Calu3 (cell line): ENCODE measurements around the gene NXPE3. TPM values are rescaled to one million over a fixed set of nuclear protein-coding genes. Genes with fewer than 3 reads are reported as not detected.

ENCODE experiments used
- BruUV-seq: library from RNA; stranded (reverse); fragments of 400-500 nt; replicated peaks from 2 replicates; lab custom pipeline; 2021; lab: Mats Ljungman, UMichigan
- CTCF ChIA-PET: fragments of 300-600 bp; sonication (Branson Sonifier 250); formaldehyde crosslinking; loops from one replicate; lab custom pipeline; 2022; ENCODE audit warnings: antibody characterized with exemption; lab: Charles Lee
- DNase-seq: peaks from one replicate; pipeline ENCODE4 v3.0.0; 2022
- H3K27ac Mint-ChIP-seq: one replicate; pipeline ENCODE4 v1.8.0; 2022; ENCODE audit warnings: mixed read lengths; ENCODE audit not compliant: unreplicated experiment
- H3K27me3 Mint-ChIP-seq: one replicate; pipeline ENCODE4 v1.8.0; 2022; ENCODE audit warnings: mixed read lengths; ENCODE audit not compliant: unreplicated experiment
- H3K36me3 Mint-ChIP-seq: one replicate; pipeline ENCODE4 v1.8.0; 2022; ENCODE audit warnings: mild to moderate bottlenecking, moderate library complexity, mixed read lengths; ENCODE audit not compliant: insufficient read depth, unreplicated experiment
- H3K4me1 Mint-ChIP-seq: one replicate; pipeline ENCODE4 v1.8.0; 2022; ENCODE audit warnings: mild to moderate bottlenecking, low read depth, mixed read lengths; ENCODE audit not compliant: unreplicated experiment
- H3K4me3 Mint-ChIP-seq: one replicate; pipeline ENCODE4 v1.8.0; 2022; ENCODE audit warnings: mild to moderate bottlenecking, low read depth, moderate library complexity, mixed read lengths; ENCODE audit not compliant: unreplicated experiment
- H3K9me3 Mint-ChIP-seq: one replicate; pipeline ENCODE4 v1.8.0; 2022; ENCODE audit warnings: low read depth, mixed read lengths; ENCODE audit not compliant: unreplicated experiment
- intact Hi-C: fragments of 100-400 bp; cut with micrococcal nuclease; formaldehyde crosslinking; loops from one replicate; pipeline ENCODE4 v1.10.0; 2022; ENCODE audit not compliant: unreplicated experiment
- total RNA-seq: library from RNA; stranded (reverse); gene quantifications from 2 replicates; pipeline ENCODE4 v1.2.3, GENCODE V29; 2022
- TF ChIP-seq, protein P1 (sequence below): fragments of 200-600 bp; IDR thresholded peaks from one replicate; pipeline ENCODE4 v1.8.0; 2022; ENCODE audit warnings: antibody characterized with exemption; ENCODE audit not compliant: unreplicated experiment

NXPE3 gene
- total RNA-seq, 1 experiment from 2014 or later, result 3.0 TPM

DNA sequence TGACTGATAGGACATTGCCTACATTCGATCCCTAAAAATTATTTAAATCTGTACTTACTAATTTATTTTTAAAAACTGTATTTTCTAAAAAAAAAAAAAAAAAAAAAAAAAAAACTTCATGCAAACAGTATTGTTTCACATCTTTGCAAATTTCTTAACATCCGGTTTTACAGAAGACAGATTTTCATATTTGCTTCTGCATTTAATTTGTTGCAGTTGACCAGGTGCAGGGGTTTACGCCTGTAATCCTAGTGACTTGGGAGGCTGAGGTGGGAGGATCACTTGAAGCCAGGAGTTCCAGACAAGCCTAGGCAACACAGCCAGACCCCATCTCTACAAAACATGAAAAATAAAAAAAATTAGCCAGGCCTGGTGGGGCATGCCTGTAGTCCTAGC lies 63.9 kb downstream of the NXPE3 start:
- CTCF ChIA-PET, result no interaction called here
- Mint-ChIP-seq H3K4me1 (peaks cover 21% of the 10 kb centered on the region), H3K27ac (no peak overlapping the region), H3K4me3 (no peak overlapping the region), H3K36me3 (peaks cover 2% of the 10 kb centered on the region), H3K27me3 (no peaks in the 10 kb centered on the region), H3K9me3 (no peaks in the 10 kb centered on the region)
- no peak for DNase-seq
- no TSS peak for BruUV-seq
- TF ChIP-seq, protein P1, sequence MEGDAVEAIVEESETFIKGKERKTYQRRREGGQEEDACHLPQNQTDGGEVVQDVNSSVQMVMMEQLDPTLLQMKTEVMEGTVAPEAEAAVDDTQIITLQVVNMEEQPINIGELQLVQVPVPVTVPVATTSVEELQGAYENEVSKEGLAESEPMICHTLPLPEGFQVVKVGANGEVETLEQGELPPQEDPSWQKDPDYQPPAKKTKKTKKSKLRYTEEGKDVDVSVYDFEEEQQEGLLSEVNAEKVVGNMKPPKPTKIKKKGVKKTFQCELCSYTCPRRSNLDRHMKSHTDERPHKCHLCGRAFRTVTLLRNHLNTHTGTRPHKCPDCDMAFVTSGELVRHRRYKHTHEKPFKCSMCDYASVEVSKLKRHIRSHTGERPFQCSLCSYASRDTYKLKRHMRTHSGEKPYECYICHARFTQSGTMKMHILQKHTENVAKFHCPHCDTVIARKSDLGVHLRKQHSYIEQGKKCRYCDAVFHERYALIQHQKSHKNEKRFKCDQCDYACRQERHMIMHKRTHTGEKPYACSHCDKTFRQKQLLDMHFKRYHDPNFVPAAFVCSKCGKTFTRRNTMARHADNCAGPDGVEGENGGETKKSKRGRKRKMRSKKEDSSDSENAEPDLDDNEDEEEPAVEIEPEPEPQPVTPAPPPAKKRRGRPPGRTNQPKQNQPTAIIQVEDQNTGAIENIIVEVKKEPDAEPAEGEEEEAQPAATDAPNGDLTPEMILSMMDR, result no peak
- intact Hi-C loops, result no loop called here

DNA sequence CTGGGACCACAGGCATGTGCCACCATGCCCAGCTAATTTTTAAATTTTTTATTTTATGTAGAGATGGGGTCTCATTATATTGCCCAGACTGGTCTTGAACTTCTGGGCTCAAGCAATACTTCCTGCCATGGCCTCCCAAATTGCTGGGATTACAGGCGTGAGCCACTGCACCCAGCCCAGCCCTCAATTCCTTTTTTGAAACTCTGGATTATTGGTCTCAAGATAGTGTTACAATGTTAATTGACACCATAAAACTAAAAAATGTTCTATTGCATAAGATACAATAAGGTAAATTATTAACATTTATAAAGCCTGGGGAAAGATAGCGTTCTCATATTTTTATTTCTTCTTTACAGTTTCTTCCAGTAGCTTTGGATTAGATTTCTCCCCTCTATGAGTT lies 66.4 kb downstream of the NXPE3 start:
- Mint-ChIP-seq H3K4me1 (peaks cover 29% of the 10 kb centered on the region), H3K36me3 (peaks cover 27% of the 10 kb centered on the region), H3K27ac (no peak overlapping the region), H3K4me3 (no peak overlapping the region), H3K9me3 (no peaks in the 10 kb centered on the region), H3K27me3 (no peaks in the 10 kb centered on the region)
- CTCF ChIA-PET, result no interaction called here
- intact Hi-C loops, result loop anchor here (5.0 kb wide), 1 partner anchor 33 kb away; no protein-coding TSS in a partner anchor
- BruUV-seq, result no TSS peak
- no peak for DNase-seq
- TF ChIP-seq, protein P1, result no peak

DNA sequence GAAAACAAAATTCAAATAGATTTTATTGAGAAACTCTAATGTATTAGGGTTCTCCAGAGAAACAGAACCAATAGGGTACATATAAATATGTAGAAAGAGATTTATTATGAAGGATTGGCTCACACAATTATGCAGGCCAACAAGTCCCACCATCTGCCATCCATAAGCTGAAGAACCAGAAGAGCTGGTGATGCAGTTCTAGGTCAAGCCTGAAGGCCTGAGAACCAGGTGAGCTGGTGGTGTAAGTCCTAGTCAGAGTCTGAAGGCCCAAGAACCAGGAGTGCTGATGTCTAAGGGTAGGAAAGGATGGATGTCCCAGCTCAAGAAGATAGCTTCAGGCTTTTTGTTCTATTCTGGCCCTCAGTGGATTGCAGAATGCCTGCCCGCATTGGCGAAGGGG lies 67.7 kb downstream of the NXPE3 start:
- Mint-ChIP-seq H3K27me3 (no peaks in the 10 kb centered on the region), H3K36me3 (peaks cover 40% of the 10 kb centered on the region), H3K27ac (no peak overlapping the region), H3K4me3 (no peak overlapping the region), H3K4me1 (peaks cover 28% of the 10 kb centered on the region), H3K9me3 (no peaks in the 10 kb centered on the region)
- no TSS peak for BruUV-seq
- intact Hi-C loops, result loop anchor here (5.0 kb wide), 1 partner anchor 34 kb away; no protein-coding TSS in a partner anchor
- CTCF ChIA-PET, result no interaction called here
- TF ChIP-seq, protein P1, result no peak
- DNase-seq, result no peak

DNA sequence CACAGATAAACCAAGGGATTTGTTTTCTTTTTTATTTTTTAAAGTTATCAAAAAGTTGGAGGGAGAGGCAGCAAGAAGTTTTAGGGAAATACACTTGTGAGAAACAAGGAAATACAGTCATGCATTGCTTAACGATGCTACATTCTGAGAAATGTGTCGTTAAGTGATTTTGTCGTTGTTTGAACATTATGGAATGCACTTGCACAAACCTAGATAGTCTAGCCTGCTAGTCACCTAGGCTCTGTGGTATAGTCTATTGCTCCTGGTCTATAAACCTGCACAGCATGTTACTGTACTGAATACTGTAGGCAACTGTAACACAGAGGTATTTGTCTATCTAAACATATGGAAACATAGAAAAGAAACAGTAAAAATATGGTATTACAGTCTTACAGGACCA lies 68.3 kb downstream of the NXPE3 start:
- peaks cover 46% of the 10 kb centered on the region for H3K36me3 Mint-ChIP-seq
- no peaks in the 10 kb centered on the region for H3K9me3 Mint-ChIP-seq
- no peaks in the 10 kb centered on the region for H3K27me3 Mint-ChIP-seq
- no TSS peak for BruUV-seq
- DNase-seq, result no peak
- peaks cover 22% of the 10 kb centered on the region for H3K4me1 Mint-ChIP-seq
- H3K27ac Mint-ChIP-seq, result no peak overlapping the region
- TF ChIP-seq, protein P1, result no peak
- CTCF ChIA-PET, result no interaction called here
- no peak overlapping the region for H3K4me3 Mint-ChIP-seq
- intact Hi-C loops, result loop anchor here (5.0 kb wide), 1 partner anchor 35 kb away; no protein-coding TSS in a partner anchor
